Activated naive CD4-positive, alpha-beta T cell treated with anti-CD3 and anti-CD28 coated beads for 36 hours (primary cell): ENCODE results near the gene SLC17A7. TPM values are rescaled to one million over a fixed set of nuclear protein-coding genes. Genes with fewer than 3 reads are reported as not detected.
A peak's percentile ranks its signal among the peaks of the same experiment; 100 is the strongest.

Experiments used
- CTCF ChIA-PET: fragments of 350-600 bp; sonication (Branson Sonifier 250); formaldehyde crosslinking; loops from one replicate; lab custom pipeline; 2021; ENCODE audit warnings: antibody characterized with exemption; lab: Charles Lee
- DNase-seq: peaks from one replicate; pipeline ENCODE4 v3.0.0-alpha.2; 2020
- H3K27ac Mint-ChIP-seq: one replicate; pipeline ENCODE4 v1.8.0; 2021; ENCODE audit warnings: mild to moderate bottlenecking, mixed read lengths
- H3K27me3 Mint-ChIP-seq: one replicate; pipeline ENCODE4 v1.8.0; 2021; ENCODE audit warnings: low read depth, mixed read lengths
- H3K36me3 Mint-ChIP-seq: one replicate; pipeline ENCODE4 v1.8.0; 2021; ENCODE audit warnings: low read depth, mixed read lengths
- H3K4me1 Mint-ChIP-seq: one replicate; pipeline ENCODE4 v1.8.0; 2021; ENCODE audit warnings: low read depth, mixed read lengths
- H3K4me3 Mint-ChIP-seq: one replicate; pipeline ENCODE4 v1.8.0; 2021; ENCODE audit warnings: mild to moderate bottlenecking, moderate library complexity, mixed read lengths
- H3K9me3 Mint-ChIP-seq: one replicate; pipeline ENCODE4 v1.8.0; 2021; ENCODE audit warnings: mixed read lengths
- intact Hi-C: fragments of 100-400 bp; cut with micrococcal nuclease; formaldehyde crosslinking; loops from one replicate; pipeline ENCODE4 v1.15.1; 2023
- total RNA-seq, 2 experiments: library from RNA; stranded (reverse); gene quantifications; one replicate each; pipeline ENCODE4 v1.2.3, GENCODE V29; 2021

Gene SLC17A7
- total RNA-seq, 2 experiments from 2014 or later, result 0.12 TPM

GRCh38 chr19:49413348-49413747 lies 28.0 kb downstream of the SLC17A7 start:
- DNase-seq, result no peak
- H3K4me1 Mint-ChIP-seq, result peaks cover 36% of the 10 kb centered on the region
- no peaks in the 10 kb centered on the region for H3K9me3 Mint-ChIP-seq
- CTCF ChIA-PET, result interaction anchor here (0.6 to 0.7 kb wide), 2 partner anchors 55 to 188 kb away, joined by 3 read pairs; no protein-coding TSS in a partner anchor
- no peaks in the 10 kb centered on the region for H3K36me3 Mint-ChIP-seq
- no peak overlapping the region for H3K4me3 Mint-ChIP-seq
- H3K27me3 Mint-ChIP-seq, result no peaks in the 10 kb centered on the region
- intact Hi-C loops, result no loop called here
- H3K27ac Mint-ChIP-seq, result no peak overlapping the region

GRCh38 chr19:49411681-49412326 lies 29.5 kb downstream of the SLC17A7 start:
- H3K36me3 Mint-ChIP-seq, result no peaks in the 10 kb centered on the region
- no peaks in the 10 kb centered on the region for H3K27me3 Mint-ChIP-seq
- CTCF ChIA-PET, result interaction anchor here (0.7 to 3.2 kb wide), 4 partner anchors 9 to 120 kb away, joined by 3 to 15 read pairs (median 4); no protein-coding TSS in a partner anchor
- intact Hi-C loops, result no loop called here
- no peak overlapping the region for H3K27ac Mint-ChIP-seq
- no peak overlapping the region for H3K4me3 Mint-ChIP-seq
- no peak for DNase-seq
- H3K9me3 Mint-ChIP-seq, result no peaks in the 10 kb centered on the region
- peaks cover 52% of the 10 kb centered on the region for H3K4me1 Mint-ChIP-seq

- peaks cover 54% of the 10 kb centered on the region for H3K4me1 Mint-ChIP-seq
Measured at GRCh38 chr19:49409441-49410029, 31.8 kb downstream of the SLC17A7 start.

GRCh38 chr19:49408816-49409440 lies 32.4 kb downstream of the SLC17A7 start:
- Mint-ChIP-seq H3K27me3 (no peaks in the 10 kb centered on the region), H3K9me3 (no peaks in the 10 kb centered on the region), H3K4me1 (peaks cover 54% of the 10 kb centered on the region), H3K4me3 (peak overlapping the region; percentile 1), H3K36me3 (no peaks in the 10 kb centered on the region), H3K27ac (peak overlapping the region; percentile 46)
- no peak for DNase-seq
- CTCF ChIA-PET, result interaction anchor here (0.6 to 3.2 kb wide), 7 partner anchors 12 to 210 kb away, joined by 3 to 15 read pairs (median 3); partner anchors contain the start of gene FLT3LG
- intact Hi-C loops, result no loop called here

More at GRCh38 chr19:49409441-49410029, 31.8 kb downstream of the SLC17A7 start:
- Mint-ChIP-seq H3K36me3 (no peaks in the 10 kb centered on the region), H3K27me3 (no peaks in the 10 kb centered on the region), H3K4me3 (peak overlapping the region; percentile 1), H3K27ac (peak overlapping the region; percentile 46), H3K9me3 (no peaks in the 10 kb centered on the region)
- CTCF ChIA-PET, result interaction anchor here (0.6 to 3.2 kb wide), 8 partner anchors 12 to 211 kb away, joined by 3 to 15 read pairs (median 3); partner anchors contain the start of gene FLT3LG
- peak; percentile 40 for DNase-seq
- intact Hi-C loops, result no loop called here

GRCh38 chr19:49407482-49408015 lies 33.8 kb downstream of the SLC17A7 start:
- CTCF ChIA-PET, result interaction anchor here (1.3 kb wide), 1 partner anchor 11 kb away, joined by 4 read pairs; no protein-coding TSS in a partner anchor
- H3K4me1 Mint-ChIP-seq, result peaks cover 60% of the 10 kb centered on the region

GRCh38 chr19:49407079-49407478 lies 34.2 kb downstream of the SLC17A7 start:
- CTCF ChIA-PET, result interaction anchor here (1.2 to 1.3 kb wide), 2 partner anchors 12 to 28 kb away, joined by 3 to 4 read pairs; no protein-coding TSS in a partner anchor
- intact Hi-C loops, result no loop called here
- no peak overlapping the region for H3K27ac Mint-ChIP-seq
- no peak for DNase-seq
- no peaks in the 10 kb centered on the region for H3K27me3 Mint-ChIP-seq
- H3K9me3 Mint-ChIP-seq, result no peaks in the 10 kb centered on the region
- H3K4me1 Mint-ChIP-seq, result peaks cover 55% of the 10 kb centered on the region
- H3K4me3 Mint-ChIP-seq, result no peak overlapping the region
- no peaks in the 10 kb centered on the region for H3K36me3 Mint-ChIP-seq

More at GRCh38 chr19:49407482-49408015, 33.8 kb downstream of the SLC17A7 start:
- no peaks in the 10 kb centered on the region for H3K9me3 Mint-ChIP-seq
- DNase-seq, result no peak
- intact Hi-C loops, result no loop called here
- no peak overlapping the region for H3K4me3 Mint-ChIP-seq
- no peak overlapping the region for H3K27ac Mint-ChIP-seq
- no peaks in the 10 kb centered on the region for H3K36me3 Mint-ChIP-seq
- no peaks in the 10 kb centered on the region for H3K27me3 Mint-ChIP-seq

- H3K36me3 Mint-ChIP-seq, result no peaks in the 10 kb centered on the region
- intact Hi-C loops, result no loop called here
- H3K27me3 Mint-ChIP-seq, result no peaks in the 10 kb centered on the region
- no peak overlapping the region for H3K27ac Mint-ChIP-seq
- peaks cover 37% of the 10 kb centered on the region for H3K4me1 Mint-ChIP-seq
- CTCF ChIA-PET, result interaction anchor here (0.7 to 0.9 kb wide), 2 partner anchors 47 to 314 kb away, joined by 3 read pairs; no protein-coding TSS in a partner anchor
- no peaks in the 10 kb centered on the region for H3K9me3 Mint-ChIP-seq
- no peak overlapping the region for H3K4me3 Mint-ChIP-seq
- DNase-seq, result no peak
Measured at GRCh38 chr19:49403404-49404187, 37.7 kb downstream of the SLC17A7 start.

- DNase-seq, result no peak
- intact Hi-C loops, result no loop called here
- H3K9me3 Mint-ChIP-seq, result no peaks in the 10 kb centered on the region
- H3K27ac Mint-ChIP-seq, result no peak overlapping the region
- no peaks in the 10 kb centered on the region for H3K36me3 Mint-ChIP-seq
- no peak overlapping the region for H3K4me3 Mint-ChIP-seq
- H3K4me1 Mint-ChIP-seq, result peaks cover 25% of the 10 kb centered on the region
- CTCF ChIA-PET, result no interaction called here
- H3K27me3 Mint-ChIP-seq, result no peaks in the 10 kb centered on the region
Measured at GRCh38 chr19:49400029-49400428, 41.3 kb downstream of the SLC17A7 start.

GRCh38 chr19:49398931-49399330 lies 42.4 kb downstream of the SLC17A7 start:
- Mint-ChIP-seq H3K9me3 (no peaks in the 10 kb centered on the region), H3K27ac (no peak overlapping the region), H3K4me1 (peaks cover 25% of the 10 kb centered on the region), H3K27me3 (no peaks in the 10 kb centered on the region), H3K4me3 (no peak overlapping the region), H3K36me3 (no peaks in the 10 kb centered on the region)
- intact Hi-C loops, result no loop called here
- CTCF ChIA-PET, result no interaction called here
- no peak for DNase-seq

- Mint-ChIP-seq H3K9me3 (no peaks in the 10 kb centered on the region), H3K4me3 (no peak overlapping the region), H3K27me3 (no peaks in the 10 kb centered on the region), H3K4me1 (peaks cover 21% of the 10 kb centered on the region), H3K27ac (no peak overlapping the region), H3K36me3 (no peaks in the 10 kb centered on the region)
- CTCF ChIA-PET, result interaction anchor here (0.6 to 0.9 kb wide), 2 partner anchors 97 to 120 kb away, joined by 3 to 4 read pairs; no protein-coding TSS in a partner anchor
- no peak for DNase-seq
- intact Hi-C loops, result no loop called here
Measured at GRCh38 chr19:49398001-49398615, 43.2 kb downstream of the SLC17A7 start.

- H3K36me3 Mint-ChIP-seq, result no peaks in the 10 kb centered on the region
- H3K4me3 Mint-ChIP-seq, result no peak overlapping the region
- H3K27me3 Mint-ChIP-seq, result peaks cover 3% of the 10 kb centered on the region
- CTCF ChIA-PET, result no interaction called here
- intact Hi-C loops, result no loop called here
- no peaks in the 10 kb centered on the region for H3K9me3 Mint-ChIP-seq
- no peak for DNase-seq
- no peak overlapping the region for H3K27ac Mint-ChIP-seq
- peaks cover 21% of the 10 kb centered on the region for H3K4me1 Mint-ChIP-seq
Measured at GRCh38 chr19:49396738-49397505, 44.4 kb downstream of the SLC17A7 start.
